OCI-LY7 (cell line): ENCODE results near the gene NATD1. TPM values are rescaled to one million over a fixed set of nuclear protein-coding genes. Genes with fewer than 3 reads are reported as not detected.
A peak's percentile ranks its signal among the peaks of the same experiment; 100 is the strongest.

ENCODE experiments used
- BruUV-seq: library from RNA; stranded (reverse); fragments of 400-500 nt; replicated peaks from 2 replicates; lab custom pipeline; 2021; lab: Mats Ljungman, UMichigan
- CTCF ChIA-PET: fragments of 300-600 bp; sonication (Branson Sonifier 250); formaldehyde crosslinking; loops from one replicate; lab custom pipeline; 2022; ENCODE audit warnings: antibody characterized with exemption; ENCODE audit not compliant: unreplicated experiment; lab: Charles Lee
- POLR2A ChIA-PET: fragments of 300-600 bp; sonication (Branson Sonifier 250); formaldehyde crosslinking; loops from one replicate; lab custom pipeline; 2022; ENCODE audit warnings: antibody characterized with exemption; lab: Charles Lee
- DNase-seq: peaks from one replicate; pipeline ENCODE4 v3.0.0-alpha.2; 2015; ENCODE audit warnings: low spot score
- H2AFZ ChIP-seq: fragments of 200-600 bp; sonication (generic), shearing (Covaris generic); 2 replicates; pipeline ENCODE4 v1.6.1; 2014; ENCODE audit warnings: mild to moderate bottlenecking, antibody characterized with exemption, low read length, moderate library complexity
- H3K27ac ChIP-seq: fragments of 200-600 bp; sonication (generic); 2 replicates; pipeline ENCODE4 v1.5.1; 2014; ENCODE audit warnings: mixed run types, low read depth, mild to moderate bottlenecking, moderate library complexity, low read length, inconsistent platforms; ENCODE audit not compliant: poor library complexity, severe bottlenecking
- H3K36me3 ChIP-seq: fragments of 200-600 bp; sonication (generic); 2 replicates; pipeline ENCODE4 v1.6.1; 2014; ENCODE audit warnings: mild to moderate bottlenecking, antibody characterized with exemption, low read length, moderate library complexity, mixed read lengths; ENCODE audit not compliant: insufficient read depth
- H3K4me1 ChIP-seq: fragments of 200-600 bp; sonication (generic); 2 replicates; pipeline ENCODE4 v1.5.1; 2014; ENCODE audit warnings: mild to moderate bottlenecking, low read length; ENCODE audit not compliant: insufficient read depth, poor library complexity, severe bottlenecking
- H3K4me2 ChIP-seq: fragments of 200-600 bp; sonication (generic); 2 replicates; pipeline ENCODE4 v1.6.1; 2014; ENCODE audit warnings: mild to moderate bottlenecking, low read length
- H3K4me3 ChIP-seq: fragments of 200-600 bp; sonication (generic); 2 replicates; pipeline ENCODE4 v1.5.1; 2014; ENCODE audit warnings: mild to moderate bottlenecking, low read depth, low read length; ENCODE audit not compliant: poor library complexity, severe bottlenecking
- H3K79me2 ChIP-seq: fragments of 200-600 bp; sonication (generic); 2 replicates; pipeline ENCODE4 v1.6.1; 2016; ENCODE audit warnings: low read depth, mild to moderate bottlenecking, low read length, moderate library complexity, mixed read lengths; ENCODE audit not compliant: insufficient read depth
- H3K9me2 ChIP-seq: fragments of 200-600 bp; sonication (generic); 2 replicates; pipeline ENCODE4 v1.6.1; 2016; ENCODE audit warnings: mild to moderate bottlenecking, low read length, mixed read lengths; ENCODE audit not compliant: insufficient read depth
- H3K9me3 ChIP-seq: fragments of 200-600 bp; sonication (generic); 2 replicates; pipeline ENCODE4 v1.6.1; 2014; ENCODE audit warnings: mild to moderate bottlenecking, mixed run types, low read length, mixed read lengths
- H4K20me1 ChIP-seq: fragments of 200-600 bp; sonication (generic); 2 replicates; pipeline ENCODE4 v1.6.1; 2014; ENCODE audit warnings: mild to moderate bottlenecking, antibody characterized with exemption, low read length, moderate library complexity, mixed read lengths; ENCODE audit not compliant: insufficient read depth
- EZH2phosphoT487 ChIP-seq: fragments of 200-600 bp; sonication (generic); IDR thresholded peaks from 2 replicates; pipeline ENCODE4 v1.6.1; 2018; ENCODE audit warnings: low read depth, borderline replicate concordance, mild to moderate bottlenecking, mixed run types, antibody characterized with exemption, low read length, moderate library complexity, mixed read lengths
- intact Hi-C: fragments of 100-400 bp; cut with micrococcal nuclease; formaldehyde crosslinking; loops from one replicate; pipeline ENCODE4 v1.10.0; 2022; ENCODE audit not compliant: unreplicated experiment
- total RNA-seq, 2 experiments: library from RNA; depleted of rRNA in 1 of 2; stranded (reverse); fragments of >200 nt in 1 of 2; shearing (Covaris generic) in 1 of 2; gene quantifications; 2 replicates each; pipeline ENCODE4 v1.2.3, GENCODE V29; 2014 to 2022
- TF ChIP-seq, protein P1 (sequence below): fragments of 200-600 bp; sonication (generic); conservative IDR thresholded peaks from 2 replicates; pipeline ENCODE4 v1.5.1; 2014; ENCODE audit warnings: mild to moderate bottlenecking, antibody characterized with exemption, low read length, moderate library complexity, mixed read lengths

The NATD1 gene
- total RNA-seq, 2 experiments from 2014 or later, result 0.85 to 6.0 TPM

DNA sequence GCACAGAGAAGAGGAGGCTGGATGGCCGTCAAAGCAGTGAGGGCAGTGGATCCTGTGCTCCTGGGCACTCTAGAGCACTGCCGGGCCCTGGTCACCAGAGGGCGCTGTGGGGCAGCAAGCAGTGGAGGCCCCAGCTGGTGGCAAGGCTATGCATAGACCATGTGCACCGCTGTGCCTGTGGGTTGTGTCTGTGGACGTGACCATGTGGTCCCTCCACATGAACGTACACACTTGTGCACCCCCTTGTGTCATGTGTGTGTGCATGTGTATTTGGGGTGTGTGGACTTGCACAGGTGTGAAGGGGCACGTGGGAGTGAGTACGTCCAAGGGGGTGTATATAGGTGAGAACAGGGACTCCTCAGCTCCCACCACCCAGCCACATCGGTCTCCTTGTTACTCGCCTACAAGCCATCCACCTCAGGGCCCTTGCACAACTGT lies 26.9 kb upstream of the NATD1 start:
- peaks cover 57% of the 10 kb centered on the region for H3K4me1 ChIP-seq
- peak; percentile 91 for DNase-seq
- peaks cover 4% of the 10 kb centered on the region; the same call in 1 of the 2 replicates for H3K79me2 ChIP-seq
- no peak for TF ChIP-seq EZH2phosphoT487
- TF ChIP-seq, protein P1, sequence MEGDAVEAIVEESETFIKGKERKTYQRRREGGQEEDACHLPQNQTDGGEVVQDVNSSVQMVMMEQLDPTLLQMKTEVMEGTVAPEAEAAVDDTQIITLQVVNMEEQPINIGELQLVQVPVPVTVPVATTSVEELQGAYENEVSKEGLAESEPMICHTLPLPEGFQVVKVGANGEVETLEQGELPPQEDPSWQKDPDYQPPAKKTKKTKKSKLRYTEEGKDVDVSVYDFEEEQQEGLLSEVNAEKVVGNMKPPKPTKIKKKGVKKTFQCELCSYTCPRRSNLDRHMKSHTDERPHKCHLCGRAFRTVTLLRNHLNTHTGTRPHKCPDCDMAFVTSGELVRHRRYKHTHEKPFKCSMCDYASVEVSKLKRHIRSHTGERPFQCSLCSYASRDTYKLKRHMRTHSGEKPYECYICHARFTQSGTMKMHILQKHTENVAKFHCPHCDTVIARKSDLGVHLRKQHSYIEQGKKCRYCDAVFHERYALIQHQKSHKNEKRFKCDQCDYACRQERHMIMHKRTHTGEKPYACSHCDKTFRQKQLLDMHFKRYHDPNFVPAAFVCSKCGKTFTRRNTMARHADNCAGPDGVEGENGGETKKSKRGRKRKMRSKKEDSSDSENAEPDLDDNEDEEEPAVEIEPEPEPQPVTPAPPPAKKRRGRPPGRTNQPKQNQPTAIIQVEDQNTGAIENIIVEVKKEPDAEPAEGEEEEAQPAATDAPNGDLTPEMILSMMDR, result peak; percentile 93
- no peaks in the 10 kb centered on the region for H3K9me2 ChIP-seq
- intact Hi-C loops, result loop anchor here (1.0 to 5.0 kb wide), 4 partner anchors 39 to 233 kb away; no protein-coding TSS in a partner anchor
- H3K36me3 ChIP-seq, result no peaks in the 10 kb centered on the region
- no peak overlapping the region for H3K4me2 ChIP-seq
- no peak overlapping the region for H3K27ac ChIP-seq
- no peaks in the 10 kb centered on the region for H3K9me3 ChIP-seq
- BruUV-seq, result no TSS peak
- CTCF ChIA-PET, result interaction anchor here (1.1 to 2.2 kb wide), 2 partner anchors 8 to 94 kb away, joined by 4 to 13 read pairs; no protein-coding TSS in a partner anchor
- no peaks in the 10 kb centered on the region for H4K20me1 ChIP-seq
- POLR2A ChIA-PET, result interaction anchor here (1.2 kb wide), 1 partner anchor 12 kb away, joined by 4 read pairs; no protein-coding TSS in a partner anchor
- no peak overlapping the region; the same call in 1 of the 2 replicates for H2AFZ ChIP-seq
- no peak overlapping the region for H3K4me3 ChIP-seq

DNA sequence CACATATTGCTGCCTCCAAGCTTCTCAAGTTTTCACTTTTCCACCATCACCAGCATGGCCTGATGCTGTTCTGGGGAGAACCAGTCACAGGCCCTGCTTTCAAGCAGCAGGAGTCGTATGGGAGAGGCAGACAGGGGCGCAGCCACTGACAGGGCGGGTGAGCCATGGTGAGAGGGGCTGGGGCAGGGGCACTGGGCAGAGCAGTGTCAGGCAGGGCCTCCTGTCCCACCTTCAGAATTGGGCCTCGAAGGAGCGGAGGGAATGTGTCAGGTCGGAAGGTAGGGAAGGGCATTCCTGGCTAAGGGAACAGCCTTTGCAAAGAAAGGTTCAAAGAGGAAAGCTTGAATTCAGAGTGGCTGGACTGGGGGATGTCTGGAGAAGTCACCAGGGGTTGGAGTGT lies 26.4 kb upstream of the NATD1 start:
- Histone ChIP-seq H3K9me2 (no peaks in the 10 kb centered on the region), H3K27ac (no peak overlapping the region), H4K20me1 (no peaks in the 10 kb centered on the region), H3K4me3 (no peak overlapping the region), H3K79me2 (no peaks in the 10 kb centered on the region), H3K4me1 (peaks cover 62% of the 10 kb centered on the region), H2AFZ (no peak overlapping the region; the same call in 1 of the 2 replicates), H3K9me3 (no peaks in the 10 kb centered on the region), H3K36me3 (no peaks in the 10 kb centered on the region), H3K4me2 (no peak overlapping the region)
- no TSS peak for BruUV-seq
- ChIA-PET CTCF (interaction anchor here (1.1 to 2.2 kb wide), 2 partner anchors 8 to 95 kb away, joined by 4 to 13 read pairs; no protein-coding TSS in a partner anchor), POLR2A (no interaction called here)
- TF ChIP-seq, protein P1, result no peak
- TF ChIP-seq EZH2phosphoT487, result no peak
- intact Hi-C loops, result no loop called here
- DNase-seq, result no peak

DNA sequence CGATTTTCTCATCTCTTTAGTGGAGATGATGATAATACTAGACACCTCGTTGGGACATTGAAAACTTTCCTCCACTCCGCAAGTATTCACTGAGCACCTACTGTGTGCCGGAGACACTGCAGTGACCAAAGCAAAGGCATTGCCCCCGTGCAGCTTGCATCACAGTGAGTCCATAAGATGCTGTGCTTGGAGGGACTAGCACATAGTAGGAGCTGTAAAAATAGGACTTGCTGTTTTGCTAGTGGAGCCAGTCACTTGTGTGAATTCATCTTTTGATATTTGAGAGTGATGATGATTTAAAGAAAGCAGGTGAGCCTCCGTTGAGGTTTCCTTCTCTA lies 26.0 kb upstream of the NATD1 start:
- intact Hi-C loops, result no loop called here
- DNase-seq, result no peak
- Histone ChIP-seq H3K4me1 (peaks cover 66% of the 10 kb centered on the region), H2AFZ (peak overlapping the region; percentile 50; the same call in 1 of the 2 replicates), H3K27ac (no peak overlapping the region), H3K36me3 (no peaks in the 10 kb centered on the region), H4K20me1 (no peaks in the 10 kb centered on the region), H3K4me2 (no peak overlapping the region), H3K79me2 (no peaks in the 10 kb centered on the region), H3K4me3 (no peak overlapping the region), H3K9me2 (no peaks in the 10 kb centered on the region), H3K9me3 (no peaks in the 10 kb centered on the region)
- ChIA-PET POLR2A (interaction anchor here (0.6 kb wide), 1 partner anchor 108 kb away, joined by 5 read pairs; no protein-coding TSS in a partner anchor), CTCF (interaction anchor here (1.1 to 2.2 kb wide), 2 partner anchors 9 to 95 kb away, joined by 4 to 13 read pairs; no protein-coding TSS in a partner anchor)
- no TSS peak for BruUV-seq
- no peak for TF ChIP-seq EZH2phosphoT487
- TF ChIP-seq, protein P1, result no peak
